ENCODE results near the gene BCAP31. TPM values are rescaled to one million over a fixed set of nuclear protein-coding genes. Genes with fewer than 3 reads are reported as not detected.
A peak's percentile ranks its signal among the peaks of the same experiment; 100 is the strongest.

BCAP31 gene
- total RNA-seq, 5 donors from 2014 or later (not counting 1 experiment from before 2014, with no cell fraction given), result 90.1 to 124 (median 107) TPM

GRCh38 chrX:153668423-153669173 is 55.6 kb downstream of the BCAP31 start:
- Mint-ChIP-seq H3K4me3 (no peak overlapping the region), H3K4me1 (peaks cover 6 to 12% (median 8%) of the 10 kb centered on the region in 3 donors), H3K9me3 (no peaks in the 10 kb centered on the region), H3K27me3 (peaks cover 20 to 32% of the 10 kb centered on the region in 2 donors), H3K36me3 (no peaks in the 10 kb centered on the region), H3K27ac (no peak overlapping the region)
- CTCF ChIA-PET, result interaction anchor here (0.6 to 3.6 kb wide), 14 partner anchors 10 to 727 kb away, joined by 3 to 24 read pairs (median 5); no protein-coding TSS in a partner anchor
- no peaks in the 10 kb centered on the region for H3K36me3 ChIP-seq (ENCODE audit: control insufficient read depth in 2 of 2, extremely low read depth in 1 of 2, insufficient read depth in 1 of 2, low read length in 1 of 2)
- POLR2A ChIA-PET, result no interaction called here
- peaks cover 0 to 23% of the 10 kb centered on the region in 2 experiments for H3K4me1 ChIP-seq (ENCODE audit: control insufficient read depth in 1 of 2, extremely low read depth in 1 of 2, insufficient read depth in 2 of 2, low read length in 2 of 2)
- WGBS (ENCODE audit: insufficient coverage), result 100% methylated on average over 2 of the region's 11 CpGs
- DNase-seq (peak in 2 of 35 experiments; percentile 5 to 11), ATAC-seq (replicated peaks in 1 of 4) (no peak)
- H3K27me3 ChIP-seq (replicated peaks in 1 of 2; ENCODE audit: control insufficient read depth in 2 of 2, extremely low read depth in 1 of 2, insufficient read depth in 2 of 2, low read length in 1 of 2), result peaks cover 0 to 40% of the 10 kb centered on the region in 2 experiments
- H3K27ac ChIP-seq (ENCODE audit: low read length), result no peak overlapping the region
- H3K9me3 ChIP-seq, result no peaks in the 10 kb centered on the region
- H3K4me3 ChIP-seq (ENCODE audit: control insufficient read depth in 1 of 2, extremely low read depth in 1 of 2, low read length in 1 of 2), result no peak overlapping the region

- H3K9me3 Mint-ChIP-seq, result no peaks in the 10 kb centered on the region
- WGBS (ENCODE audit: insufficient coverage), result 13% methylated on average over 3 of the region's 14 CpGs
- H3K27me3 Mint-ChIP-seq, result peaks cover 17 to 32% of the 10 kb centered on the region in 2 donors
- Histone ChIP-seq H3K9me3 (no peaks in the 10 kb centered on the region), H3K27ac (ENCODE audit: low read length) (no peak overlapping the region), H3K27me3 (replicated peaks in 1 of 2; ENCODE audit: control insufficient read depth in 2 of 2, extremely low read depth in 1 of 2, insufficient read depth in 2 of 2, low read length in 1 of 2) (peaks cover 0 to 37% of the 10 kb centered on the region in 2 experiments), H3K4me1 (ENCODE audit: control insufficient read depth in 1 of 2, extremely low read depth in 1 of 2, insufficient read depth in 2 of 2, low read length in 2 of 2) (peaks cover 0 to 19% of the 10 kb centered on the region in 2 experiments), H3K4me3 (ENCODE audit: control insufficient read depth in 1 of 2, extremely low read depth in 1 of 2, low read length in 1 of 2) (no peak overlapping the region), H3K36me3 (ENCODE audit: control insufficient read depth in 2 of 2, extremely low read depth in 1 of 2, insufficient read depth in 1 of 2, low read length in 1 of 2) (no peaks in the 10 kb centered on the region)
- ChIA-PET CTCF (interaction anchor here (0.6 to 3.6 kb wide), 11 partner anchors 12 to 726 kb away, joined by 3 to 24 read pairs (median 8); no protein-coding TSS in a partner anchor), POLR2A (no interaction called here)
- H3K27ac Mint-ChIP-seq, result no peak overlapping the region
- H3K4me1 Mint-ChIP-seq, result peaks cover 5 to 10% (median 8%) of the 10 kb centered on the region in 3 donors
- no peaks in the 10 kb centered on the region for H3K36me3 Mint-ChIP-seq
- peak in 34 of 35 experiments; percentile 25 to 84 (median 63) for DNase-seq
- H3K4me3 Mint-ChIP-seq, result peak overlapping the region; percentile 47 to 65 (median 49)
- ATAC-seq (replicated peaks in 1 of 4), result peak; percentile 73 to 86 (median 78)
Observed at GRCh38 chrX:153667956-153668396, 56.2 kb downstream of the BCAP31 start.

- 88% methylated on average over 5 of the region's 11 CpGs for WGBS (ENCODE audit: insufficient coverage)
Observed at GRCh38 chrX:153667281-153667955, 56.8 kb downstream of the BCAP31 start.

GRCh38 chrX:153665726-153666306 is 58.4 kb downstream of the BCAP31 start:
- Histone ChIP-seq H3K4me3 (ENCODE audit: control insufficient read depth in 1 of 2, extremely low read depth in 1 of 2, low read length in 1 of 2) (no peak overlapping the region), H3K27ac (ENCODE audit: low read length) (no peak overlapping the region), H3K36me3 (ENCODE audit: control insufficient read depth in 2 of 2, extremely low read depth in 1 of 2, insufficient read depth in 1 of 2, low read length in 1 of 2) (no peaks in the 10 kb centered on the region), H3K4me1 (ENCODE audit: control insufficient read depth in 1 of 2, extremely low read depth in 1 of 2, insufficient read depth in 2 of 2, low read length in 2 of 2) (peaks cover 0 to 20% of the 10 kb centered on the region in 2 experiments), H3K9me3 (no peaks in the 10 kb centered on the region), H3K27me3 (replicated peaks in 1 of 2; ENCODE audit: control insufficient read depth in 2 of 2, extremely low read depth in 1 of 2, insufficient read depth in 2 of 2, low read length in 1 of 2) (peaks cover 0 to 23% of the 10 kb centered on the region in 2 experiments)
- Mint-ChIP-seq H3K4me3 (no peak overlapping the region), H3K36me3 (no peaks in the 10 kb centered on the region), H3K27ac (no peak overlapping the region), H3K27me3 (peaks cover 14 to 41% of the 10 kb centered on the region in 2 donors), H3K4me1 (peaks cover 5 to 16% (median 13%) of the 10 kb centered on the region in 3 donors), H3K9me3 (no peaks in the 10 kb centered on the region)
- 75% methylated on average over 6 of the region's 9 CpGs for WGBS (ENCODE audit: insufficient coverage)
- ATAC-seq (replicated peaks in 1 of 4) (no peak), DNase-seq (no peak)
- CTCF ChIA-PET, result interaction anchor here (0.6 to 2.0 kb wide), 4 partner anchors 21 to 719 kb away, joined by 4 to 8 read pairs (median 6); partner anchors contain the start of gene SLC6A8 (in 1 of the 2)
- POLR2A ChIA-PET, result no interaction called here

More at GRCh38 chrX:153667281-153667955, 56.8 kb downstream of the BCAP31 start:
- DNase-seq (peak in 1 of 35 experiments; percentile 10), ATAC-seq (replicated peaks in 1 of 4) (peak in 1 of 4 experiments; percentile 34)
- Histone ChIP-seq H3K4me3 (ENCODE audit: control insufficient read depth in 1 of 2, extremely low read depth in 1 of 2, low read length in 1 of 2) (no peak overlapping the region), H3K4me1 (ENCODE audit: control insufficient read depth in 1 of 2, extremely low read depth in 1 of 2, insufficient read depth in 2 of 2, low read length in 2 of 2) (peaks cover 0 to 14% of the 10 kb centered on the region in 2 experiments), H3K9me3 (no peaks in the 10 kb centered on the region), H3K27me3 (replicated peaks in 1 of 2; ENCODE audit: control insufficient read depth in 2 of 2, extremely low read depth in 1 of 2, insufficient read depth in 2 of 2, low read length in 1 of 2) (peaks cover 0 to 32% of the 10 kb centered on the region in 2 experiments), H3K36me3 (ENCODE audit: control insufficient read depth in 2 of 2, extremely low read depth in 1 of 2, insufficient read depth in 1 of 2, low read length in 1 of 2) (no peaks in the 10 kb centered on the region), H3K27ac (ENCODE audit: low read length) (no peak overlapping the region)
- Mint-ChIP-seq H3K4me1 (peaks cover 5 to 12% (median 9%) of the 10 kb centered on the region in 3 donors), H3K9me3 (no peaks in the 10 kb centered on the region), H3K27ac (no peak overlapping the region), H3K27me3 (peaks cover 14 to 33% of the 10 kb centered on the region in 2 donors), H3K4me3 (peak overlapping the region; percentile 47 to 65 (median 49)), H3K36me3 (no peaks in the 10 kb centered on the region)
- ChIA-PET CTCF (interaction anchor here (0.6 to 3.6 kb wide), 13 partner anchors 13 to 1050 kb away, joined by 3 to 24 read pairs (median 7); no protein-coding TSS in a partner anchor), POLR2A (interaction anchor here in 1 of 2 donors (1.0 kb wide), 1 partner anchor 15 kb away, joined by 10 read pairs; no protein-coding TSS in a partner anchor)

- Mint-ChIP-seq H3K27me3 (peaks cover 8 to 49% of the 10 kb centered on the region in 2 donors), H3K9me3 (no peaks in the 10 kb centered on the region), H3K4me3 (peak overlapping the region; percentile 49 to 56 (median 56)), H3K4me1 (peaks cover 0 to 8% (median 5%) of the 10 kb centered on the region in 3 donors), H3K27ac (no peak overlapping the region), H3K36me3 (no peaks in the 10 kb centered on the region)
- H3K4me1 ChIP-seq (ENCODE audit: control insufficient read depth in 1 of 2, extremely low read depth in 1 of 2, insufficient read depth in 2 of 2, low read length in 2 of 2), result peaks cover 0 to 6% of the 10 kb centered on the region in 2 experiments
- peak in 33 of 35 experiments; percentile 15 to 73 (median 46) for DNase-seq
- peaks cover 0 to 17% of the 10 kb centered on the region in 2 experiments for H3K27me3 ChIP-seq (replicated peaks in 1 of 2; ENCODE audit: control insufficient read depth in 2 of 2, extremely low read depth in 1 of 2, insufficient read depth in 2 of 2, low read length in 1 of 2)
- H3K27ac ChIP-seq (ENCODE audit: low read length), result no peak overlapping the region
- H3K4me3 ChIP-seq (ENCODE audit: control insufficient read depth in 1 of 2, extremely low read depth in 1 of 2, low read length in 1 of 2), result peak overlapping the region in 1 of 2 donors; percentile 23
- ChIA-PET CTCF (interaction anchor here (0.6 to 1.3 kb wide), 6 partner anchors 15 to 721 kb away, joined by 3 to 7 read pairs (median 4); partner anchors contain the start of gene DUSP9 (in 1 of the 2)), POLR2A (no interaction called here)
- H3K9me3 ChIP-seq, result no peaks in the 10 kb centered on the region
- 2% methylated on average over 14 of the region's 31 CpGs for WGBS (ENCODE audit: insufficient coverage)
- no peaks in the 10 kb centered on the region for H3K36me3 ChIP-seq (ENCODE audit: control insufficient read depth in 2 of 2, extremely low read depth in 1 of 2, insufficient read depth in 1 of 2, low read length in 1 of 2)
- no peak for ATAC-seq (replicated peaks in 1 of 4)
Observed at GRCh38 chrX:153662266-153662665, 61.9 kb downstream of the BCAP31 start.
